T-helper 2 cell treated with Interferon-gamma antibody and Interleukin-4, amounts not matched to agents 5 μg/mL and 100 μg/mL, for 36 hours (primary cell): ENCODE measurements around the gene ZNF3.
A peak's percentile ranks its signal among the peaks of the same experiment; 100 is the strongest.
"Not testable (repeated sequence)": the region's sequence is repeated elsewhere in the genome, so short reads cannot be mapped to it uniquely, and the experiment has no call there.

Experiments
- DNase-seq: peaks from one replicate; pipeline ENCODE4 v3.0.0; 2021; ENCODE audit warnings: low spot score
- H3K27ac Mint-ChIP-seq: one replicate; pipeline ENCODE4 v1.8.0; 2021; ENCODE audit warnings: mild to moderate bottlenecking, mixed read lengths
- H3K27me3 Mint-ChIP-seq: one replicate; pipeline ENCODE4 v1.8.0; 2021; ENCODE audit warnings: low read depth, mixed read lengths
- H3K36me3 Mint-ChIP-seq: one replicate; pipeline ENCODE4 v1.8.0; 2021; ENCODE audit warnings: low read depth, mixed read lengths
- H3K4me1 Mint-ChIP-seq: one replicate; pipeline ENCODE4 v1.8.0; 2021; ENCODE audit warnings: low read depth, mixed read lengths
- H3K4me3 Mint-ChIP-seq: one replicate; pipeline ENCODE4 v1.8.0; 2022; ENCODE audit warnings: mild to moderate bottlenecking, moderate library complexity, mixed read lengths
- H3K9me3 Mint-ChIP-seq: one replicate; pipeline ENCODE4 v1.8.0; 2021; ENCODE audit warnings: mixed read lengths

The ZNF3 gene

DNA sequence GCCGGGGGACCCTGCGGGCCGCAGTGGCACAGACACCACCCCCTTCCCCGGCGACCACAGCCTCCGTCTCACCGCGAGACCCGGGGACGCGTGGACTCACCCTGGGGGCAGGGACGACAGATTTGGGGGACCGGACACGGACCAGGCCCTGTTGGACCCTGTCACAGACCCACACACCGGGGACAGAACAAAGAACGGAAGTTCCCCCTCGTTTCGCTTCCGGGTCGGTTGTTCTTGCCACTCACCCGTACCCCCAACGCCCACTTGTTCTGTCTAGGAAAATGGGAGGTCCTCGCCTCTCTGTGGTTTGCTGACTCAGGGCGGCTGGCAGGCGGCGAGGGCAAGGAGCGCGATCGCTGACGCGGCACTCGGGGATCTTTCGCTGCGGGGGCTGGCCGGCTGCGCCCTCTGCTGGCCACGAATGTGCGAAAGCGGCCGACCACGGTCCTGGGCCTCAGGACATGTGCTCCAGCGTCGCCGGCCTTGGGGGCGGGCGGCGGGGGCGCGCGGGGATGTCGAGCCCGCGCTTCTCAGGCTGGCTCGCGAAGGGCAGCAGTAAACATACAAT, at the start of gene ZNF3:
TSS of gene ZNF3 (minus strand) at position 189 of the 568 bp plus-strand sequence. CDS start 4,366 bp downstream, outside the sequence.
- peak; percentile 99 for DNase-seq
- peak within 1 kb of the TSS; percentile 93 for H3K27ac Mint-ChIP-seq
- H3K4me1 Mint-ChIP-seq, result peaks cover 30% of the 10 kb centered on the region
- peaks cover 27% of the 10 kb centered on the region for H3K36me3 Mint-ChIP-seq
- H3K9me3 Mint-ChIP-seq, result peaks cover 4% of the 10 kb centered on the region
- H3K27me3 Mint-ChIP-seq, result peaks cover 5% of the 10 kb centered on the region
- peak within 1 kb of the TSS; percentile 91 for H3K4me3 Mint-ChIP-seq

DNA sequence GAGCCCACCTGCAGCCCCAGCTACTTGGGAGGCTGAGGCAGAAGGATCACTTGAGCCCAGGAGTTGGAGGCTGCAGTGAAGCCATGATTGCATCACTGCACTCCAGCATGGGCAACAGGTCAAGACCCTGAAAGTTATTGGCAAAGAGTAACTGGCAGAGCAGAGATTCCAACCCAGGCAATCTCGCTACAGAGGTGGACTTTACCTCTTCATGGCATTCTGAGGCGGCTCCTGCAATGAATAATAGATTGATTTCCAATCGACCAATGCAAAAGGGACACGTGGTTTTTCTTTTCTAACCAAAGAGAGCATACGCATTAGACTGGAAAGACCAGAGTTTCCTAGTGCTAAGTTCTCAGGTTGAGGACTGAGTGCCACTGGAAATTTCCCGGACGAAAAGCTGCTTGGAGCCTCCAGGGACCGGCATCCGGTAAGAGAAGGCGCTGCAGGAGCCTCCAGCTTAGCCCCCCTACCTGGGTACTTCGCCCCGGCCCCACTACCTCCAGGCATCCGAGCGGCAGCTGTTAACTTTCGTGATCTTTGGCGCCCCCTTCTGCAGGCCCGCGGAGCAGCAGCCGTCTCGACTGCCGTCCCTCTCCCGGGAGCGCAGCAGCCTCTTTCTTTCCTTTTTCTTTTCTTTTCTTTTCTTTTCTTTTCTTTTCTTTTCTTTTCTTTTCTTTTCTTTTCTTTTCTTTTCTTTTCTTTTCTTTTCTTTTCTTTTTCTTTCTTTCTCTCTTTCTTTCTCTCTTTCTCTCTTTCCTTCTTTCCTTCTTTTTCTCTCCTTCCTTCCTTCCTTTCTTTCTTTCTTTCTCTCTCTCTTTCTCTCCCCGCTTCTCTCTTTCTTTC, 49.3 kb upstream of the ZNF3 start:
- H3K27ac Mint-ChIP-seq, result no peak overlapping the region

DNA sequence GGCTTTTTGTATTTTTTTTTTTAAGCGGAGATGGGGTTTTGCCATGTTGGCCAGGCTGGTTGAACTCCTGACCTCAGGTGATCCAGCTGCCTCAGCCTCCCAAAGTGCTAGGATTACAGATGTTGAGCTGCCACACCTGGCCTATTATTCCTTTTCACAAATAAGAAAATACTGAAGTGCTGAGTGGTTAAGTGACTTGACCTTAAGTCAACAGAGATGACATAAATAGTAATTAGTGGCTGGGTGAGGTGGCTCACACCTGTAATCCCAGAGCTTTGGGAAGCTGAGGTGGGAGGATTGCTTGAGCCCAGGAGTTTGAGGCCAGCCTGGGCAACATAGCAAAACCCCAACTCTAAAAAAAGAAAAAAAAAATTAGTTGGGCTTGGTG, 48.7 kb upstream of the ZNF3 start:
- not testable (repeated sequence) for H3K4me3 Mint-ChIP-seq, H3K27ac Mint-ChIP-seq

More for the DNA sequence above, 49.3 kb upstream of the ZNF3 start:
- H3K4me3 Mint-ChIP-seq, result peak overlapping the region; percentile 24
- H3K36me3 Mint-ChIP-seq, result no peaks in the 10 kb centered on the region
- peaks cover 2% of the 10 kb centered on the region for H3K27me3 Mint-ChIP-seq
- no peaks in the 10 kb centered on the region for H3K9me3 Mint-ChIP-seq
- peak; percentile 75 for DNase-seq
- H3K4me1 Mint-ChIP-seq, result peaks cover 8% of the 10 kb centered on the region

DNA sequence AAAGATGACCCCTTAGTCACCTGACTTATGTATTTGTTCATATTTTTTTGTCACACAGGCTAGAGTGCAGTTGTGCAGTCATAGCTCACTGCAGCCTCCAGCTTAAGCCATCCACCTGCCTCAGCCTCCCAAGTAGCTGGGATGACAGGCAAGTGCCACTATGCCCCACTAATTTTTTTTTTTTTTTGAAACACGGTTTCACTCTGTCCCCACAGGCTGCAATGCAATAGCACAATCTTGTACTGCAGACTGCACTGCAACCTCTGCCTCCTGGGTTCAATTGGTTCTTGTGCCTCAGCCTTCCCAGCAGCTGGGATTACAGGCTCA, 47.1 kb upstream of the ZNF3 start:
- H3K9me3 Mint-ChIP-seq, result no peaks in the 10 kb centered on the region
- no peaks in the 10 kb centered on the region for H3K27me3 Mint-ChIP-seq
- H3K27ac Mint-ChIP-seq, result peak overlapping the region; percentile 65
- H3K4me3 Mint-ChIP-seq, result peak overlapping the region; percentile 75
- no peak for DNase-seq
- peaks cover 11% of the 10 kb centered on the region for H3K36me3 Mint-ChIP-seq
- H3K4me1 Mint-ChIP-seq, result peaks cover 21% of the 10 kb centered on the region

More for the DNA sequence above, 48.7 kb upstream of the ZNF3 start:
- peaks cover 11% of the 10 kb centered on the region for H3K4me1 Mint-ChIP-seq
- H3K9me3 Mint-ChIP-seq, H3K36me3 Mint-ChIP-seq, DNase-seq, H3K27me3 Mint-ChIP-seq: not testable (repeated sequence)

DNA sequence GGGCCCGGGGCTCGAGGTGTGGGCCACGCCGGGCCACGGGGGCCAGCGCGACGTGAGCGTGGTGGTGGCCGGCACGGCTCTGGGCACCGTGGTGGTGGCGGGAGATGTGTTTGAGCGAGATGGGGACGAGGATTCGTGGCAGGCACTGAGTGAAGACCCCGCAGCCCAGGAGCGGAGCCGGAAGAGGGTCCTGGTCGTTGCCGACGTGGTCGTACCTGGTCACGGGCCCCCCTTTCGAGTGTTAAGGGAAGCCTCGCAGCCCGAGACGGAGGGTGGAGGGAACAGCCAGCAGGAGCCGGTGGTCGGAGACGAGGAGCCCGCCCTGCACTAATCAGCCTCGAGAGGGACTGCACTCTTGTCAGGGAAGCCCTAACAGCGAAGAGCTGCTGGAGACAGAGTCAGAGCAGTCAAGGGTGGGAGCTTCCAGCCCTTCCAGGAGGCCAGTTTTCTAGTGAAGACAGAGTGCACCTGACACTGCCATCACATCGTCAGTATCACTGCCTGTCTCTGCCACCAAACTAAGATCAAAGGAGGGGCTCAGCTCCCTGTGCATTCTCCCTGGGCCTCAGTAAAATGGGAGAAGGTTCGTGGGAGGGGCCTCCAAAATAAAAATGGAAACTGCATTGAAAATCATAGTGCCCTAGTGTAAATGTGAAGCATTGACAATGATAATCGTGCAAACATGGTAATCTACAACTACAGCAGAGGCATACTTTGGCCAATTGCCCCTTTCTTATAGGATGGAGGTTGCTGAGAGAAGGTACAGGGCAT, 46.5 kb upstream of the ZNF3 start:
- peak overlapping the region; percentile 65 for H3K27ac Mint-ChIP-seq
- peaks cover 21% of the 10 kb centered on the region for H3K4me1 Mint-ChIP-seq
- no peaks in the 10 kb centered on the region for H3K9me3 Mint-ChIP-seq
- H3K36me3 Mint-ChIP-seq, result peaks cover 11% of the 10 kb centered on the region
- no peaks in the 10 kb centered on the region for H3K27me3 Mint-ChIP-seq
- DNase-seq, result peak; percentile 22
- peak overlapping the region; percentile 75 for H3K4me3 Mint-ChIP-seq

DNA sequence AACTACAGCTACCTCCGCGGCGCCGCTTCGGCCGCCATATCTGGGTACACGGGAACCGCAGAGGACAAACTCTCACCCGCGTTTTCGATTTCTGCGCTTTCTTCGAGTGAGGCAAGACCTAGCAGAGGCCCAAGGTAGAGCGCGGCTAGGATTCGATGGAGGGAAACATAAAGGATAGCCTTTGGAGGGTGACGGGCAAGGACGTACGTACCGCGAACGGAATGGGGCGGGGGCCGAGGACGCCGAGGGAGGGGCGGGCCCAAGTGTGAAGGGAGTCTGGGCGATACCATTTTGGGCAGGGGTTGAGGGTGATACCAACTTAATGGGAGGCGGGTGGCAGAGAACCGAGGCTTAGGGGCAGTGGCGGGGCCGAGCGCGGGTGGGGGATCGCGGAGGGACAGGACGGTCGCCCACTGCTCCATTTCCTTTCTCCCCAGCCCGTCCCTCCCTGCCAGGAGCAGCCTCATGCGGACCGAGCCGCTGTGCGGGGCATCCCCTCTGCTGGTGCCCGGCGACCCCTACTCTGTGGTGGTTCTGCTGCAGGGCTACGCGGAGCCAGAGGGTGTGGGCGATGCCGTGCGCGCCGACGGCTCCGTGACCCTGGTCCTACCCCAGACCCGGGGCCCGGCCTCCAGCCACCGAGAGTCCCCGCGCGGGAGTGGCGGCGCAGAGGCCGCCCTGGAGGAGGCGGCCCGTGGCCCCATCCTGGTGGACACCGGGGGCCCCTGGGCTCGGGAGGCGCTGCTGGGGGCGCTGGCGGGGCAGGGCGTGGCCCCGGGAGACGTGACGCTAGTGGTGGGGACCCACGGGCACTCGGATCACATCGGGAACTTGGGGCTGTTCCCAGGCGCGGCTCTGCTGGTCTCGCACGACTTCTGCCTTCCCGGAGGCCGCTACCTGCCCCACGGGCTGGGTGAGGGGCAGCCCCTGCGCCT, 45.7 kb upstream of the ZNF3 start, which contains the start of gene MBLAC1:
TSS of gene MBLAC1 (plus strand) at position 37 of the 935 bp plus-strand sequence. CDS start at position 466, 429 bp downstream.
- peak within 1 kb of the TSS; percentile 100 for H3K4me3 Mint-ChIP-seq
- no peaks in the 10 kb centered on the region for H3K9me3 Mint-ChIP-seq
- H3K36me3 Mint-ChIP-seq, result peaks cover 11% of the 10 kb centered on the region
- H3K27ac Mint-ChIP-seq, result peak within 1 kb of the TSS; percentile 100
- peaks cover 17% of the 10 kb centered on the region for H3K4me1 Mint-ChIP-seq
- H3K27me3 Mint-ChIP-seq, result no peaks in the 10 kb centered on the region
- DNase-seq, result peak; percentile 85

DNA sequence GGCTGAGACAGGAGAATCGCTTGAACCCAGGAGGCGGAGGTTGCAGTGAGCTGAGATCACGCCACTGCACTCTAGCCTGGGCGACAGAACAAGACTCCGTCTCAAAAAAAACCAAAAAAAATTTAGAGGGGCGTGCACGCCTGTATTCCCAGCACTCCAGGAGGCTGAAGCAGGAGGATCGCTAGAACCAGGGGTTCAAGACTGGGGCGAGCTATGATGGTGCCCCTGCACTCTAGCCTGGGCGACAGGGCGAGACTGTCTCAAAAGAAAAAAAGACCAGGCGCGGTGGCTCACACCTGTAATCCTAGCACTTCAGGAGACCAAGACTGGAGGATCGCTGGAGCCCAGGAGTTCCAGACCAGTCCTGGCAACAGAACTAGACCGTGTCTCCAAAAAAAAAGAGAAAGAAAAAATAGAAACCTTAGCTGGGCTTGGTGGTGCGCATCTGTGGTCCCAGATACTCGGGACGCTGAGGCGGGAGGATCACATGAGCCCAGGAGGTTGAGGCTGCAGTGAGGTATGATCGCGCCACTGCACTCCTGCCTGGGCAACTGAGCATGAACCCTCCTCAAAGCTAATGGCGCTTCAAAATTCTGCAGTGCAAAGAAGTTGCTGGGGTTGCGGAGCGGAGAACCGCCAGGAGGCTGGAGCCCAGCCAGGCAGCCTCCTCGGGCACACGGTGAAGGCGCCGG, 44.9 kb upstream of the ZNF3 start:
- no peaks in the 10 kb centered on the region for H3K9me3 Mint-ChIP-seq
- peak; percentile 20 for DNase-seq
- peaks cover 17% of the 10 kb centered on the region for H3K4me1 Mint-ChIP-seq
- H3K4me3 Mint-ChIP-seq, result peak overlapping the region; percentile 100
- H3K36me3 Mint-ChIP-seq, result peaks cover 11% of the 10 kb centered on the region
- H3K27ac Mint-ChIP-seq, result peak overlapping the region; percentile 100
- no peaks in the 10 kb centered on the region for H3K27me3 Mint-ChIP-seq

DNA sequence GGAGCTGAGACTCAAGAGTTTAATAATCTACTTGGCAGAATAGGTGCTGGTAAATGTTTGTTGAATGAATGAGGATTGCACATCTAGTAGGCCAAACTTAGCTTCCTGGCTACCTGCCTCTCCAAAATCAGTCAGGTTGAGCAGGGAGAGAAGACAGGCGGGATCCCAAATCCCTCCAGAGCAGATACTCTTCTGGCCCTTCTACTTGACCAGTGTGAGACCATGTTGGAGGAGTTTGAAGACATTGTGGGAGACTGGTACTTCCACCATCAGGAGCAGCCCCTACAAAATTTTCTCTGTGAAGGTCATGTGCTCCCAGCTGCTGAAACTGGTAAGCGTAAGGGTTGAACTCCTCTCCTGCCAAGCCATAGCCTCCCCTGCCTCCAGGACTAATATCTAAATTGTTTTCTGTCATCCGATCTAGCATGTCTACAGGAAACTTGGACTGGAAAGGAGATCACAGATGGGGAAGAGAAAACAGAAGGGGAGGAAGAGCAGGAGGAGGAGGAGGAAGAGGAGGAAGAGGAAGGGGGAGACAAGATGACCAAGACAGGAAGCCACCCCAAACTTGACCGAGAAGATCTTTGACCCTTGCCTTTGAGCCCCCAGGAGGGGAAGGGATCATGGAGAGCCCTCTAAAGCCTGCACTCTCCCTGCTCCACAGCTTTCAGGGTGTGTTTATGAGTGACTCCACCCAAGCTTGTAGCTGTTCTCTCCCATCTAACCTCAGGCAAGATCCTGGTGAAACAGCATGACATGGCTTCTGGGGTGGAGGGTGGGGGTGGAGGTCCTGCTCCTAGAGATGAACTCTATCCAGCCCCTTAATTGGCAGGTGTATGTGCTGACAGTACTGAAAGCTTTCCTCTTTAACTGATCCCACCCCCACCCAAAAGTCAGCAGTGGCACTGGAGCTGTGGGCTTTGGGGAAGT, 43.0 kb upstream of the ZNF3 start:
- Mint-ChIP-seq H3K36me3 (peaks cover 11% of the 10 kb centered on the region), H3K4me3 (peak overlapping the region; percentile 100), H3K27me3 (no peaks in the 10 kb centered on the region), H3K27ac (peak overlapping the region; percentile 37), H3K4me1 (peaks cover 26% of the 10 kb centered on the region), H3K9me3 (no peaks in the 10 kb centered on the region)
- no peak for DNase-seq

DNA sequence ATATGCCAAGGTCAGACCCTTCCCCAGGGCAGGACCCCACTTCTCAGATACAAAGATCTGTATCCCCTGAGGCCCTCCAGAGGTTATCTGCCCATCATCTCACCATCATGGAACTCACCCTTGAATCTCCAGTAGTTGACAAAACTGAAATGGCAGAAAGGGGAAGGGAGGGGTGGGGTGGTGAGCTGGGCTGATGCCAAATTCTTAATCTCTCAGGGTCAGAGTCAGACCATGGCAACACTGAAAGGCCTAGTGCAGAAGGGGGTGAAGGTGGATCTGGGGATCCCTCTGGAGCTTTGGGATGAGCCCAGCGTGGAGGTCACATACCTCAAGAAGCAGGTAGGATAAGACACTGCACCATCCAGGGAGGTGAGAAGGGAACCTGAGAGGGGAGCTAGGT, 41.0 kb upstream of the ZNF3 start:
- DNase-seq, result no peak
- no peaks in the 10 kb centered on the region for H3K9me3 Mint-ChIP-seq
- H3K4me3 Mint-ChIP-seq, result no peak overlapping the region
- H3K36me3 Mint-ChIP-seq, result peaks cover 14% of the 10 kb centered on the region
- no peak overlapping the region for H3K27ac Mint-ChIP-seq
- no peaks in the 10 kb centered on the region for H3K27me3 Mint-ChIP-seq
- H3K4me1 Mint-ChIP-seq, result peaks cover 25% of the 10 kb centered on the region

DNA sequence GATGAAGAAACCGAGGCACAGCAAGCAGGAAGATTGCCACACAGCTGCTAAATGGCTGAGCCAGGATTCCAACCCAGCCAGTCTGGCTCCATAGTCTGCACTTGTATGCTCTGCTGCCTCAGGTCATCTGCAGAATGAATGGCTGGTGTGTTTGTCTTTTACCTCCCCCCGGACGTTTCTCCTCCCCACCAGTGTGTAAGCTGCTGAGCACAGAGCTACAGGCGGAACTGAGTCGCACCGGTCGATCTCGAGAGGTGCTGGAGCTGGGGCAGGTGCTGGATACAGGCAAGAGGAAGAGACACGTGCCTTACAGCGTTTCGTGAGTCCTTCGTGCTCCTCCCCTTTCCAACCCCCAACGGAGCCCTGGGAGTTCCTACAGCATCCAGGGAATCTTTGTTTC, 40.5 kb upstream of the ZNF3 start:
- H3K4me1 Mint-ChIP-seq, result peaks cover 25% of the 10 kb centered on the region
- no peaks in the 10 kb centered on the region for H3K9me3 Mint-ChIP-seq
- DNase-seq, result no peak
- no peak overlapping the region for H3K27ac Mint-ChIP-seq
- H3K4me3 Mint-ChIP-seq, result no peak overlapping the region
- H3K27me3 Mint-ChIP-seq, result no peaks in the 10 kb centered on the region
- peaks cover 14% of the 10 kb centered on the region for H3K36me3 Mint-ChIP-seq

DNA sequence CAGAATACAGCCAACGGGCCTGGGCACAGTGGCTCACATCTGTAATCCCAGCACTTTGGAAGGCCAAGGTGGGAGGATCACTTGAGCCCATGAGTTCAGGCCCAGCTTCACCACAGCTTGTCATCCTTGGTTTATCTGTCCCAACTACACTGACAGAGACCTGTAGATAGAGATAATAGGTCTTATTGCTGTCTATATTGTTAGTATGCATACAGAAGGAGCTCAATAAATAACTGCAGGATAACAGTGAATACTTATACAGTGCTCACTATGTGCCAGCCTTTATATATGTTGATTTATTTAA, 39.2 kb upstream of the ZNF3 start:
- Mint-ChIP-seq H3K36me3 (peaks cover 19% of the 10 kb centered on the region), H3K4me3 (peak overlapping the region; percentile 96), H3K9me3 (no peaks in the 10 kb centered on the region), H3K27me3 (no peaks in the 10 kb centered on the region), H3K27ac (peak overlapping the region; percentile 97), H3K4me1 (peaks cover 25% of the 10 kb centered on the region)
- DNase-seq, result no peak
